ENCODE data around the gene CSNK1A1.

- TF ChIP-seq CTCF (IDR thresholded peaks at IDR 0.05 in 4 of 5, conservative IDR thresholded peaks at IDR 0.05 in 1 of 5) (peak in 1 of 5 experiments; percentile 13), POLR2A (IDR thresholded peaks at IDR 0.05) (peak; percentile 30 to 48)
Measured at GRCh38 chr5:149581192-149581861, 30.1 kb upstream of the CSNK1A1 start, which contains the start of gene ARHGEF37.
